ENCODE data around the gene MGAT5B.

- TF ChIP-seq POLR2AphosphoS5 (IDR thresholded peaks at IDR 0.05) (no peak), CTCF (IDR thresholded peaks at IDR 0.05) (no peak), EP300 (IDR thresholded peaks at IDR 0.05) (no peak), POLR2A (IDR thresholded peaks at IDR 0.05) (no peak)
Observed at GRCh38 chr17:76902476-76902875, 34.3 kb downstream of the MGAT5B start.

All from stomach (tissue), 4 donors.